Ascending aorta (tissue), 2 donors: ENCODE measurements around the gene PXK. TPM values are rescaled to one million over a fixed set of nuclear protein-coding genes. Genes with fewer than 3 reads are reported as not detected.

ENCODE experiments used
- DNase-seq, 2 donors: peaks; one replicate each; pipeline ENCODE4 v3.0.0-alpha.2; 2019; ENCODE audit warnings: low spot score in 2 of 2
- H3K27ac ChIP-seq, 2 donors: fragments of 200-600 bp; sonication (generic); one replicate each; pipeline ENCODE4 v1.5.1; 2016 to 2017; ENCODE audit warnings: mild to moderate bottlenecking in 1 of 2
- H3K27me3 ChIP-seq: fragments of 200-600 bp; sonication (generic); one replicate; pipeline ENCODE4 v1.5.1; 2017
- H3K36me3 ChIP-seq, 2 donors: fragments of 200-600 bp; sonication (generic); one replicate each; pipeline ENCODE4 v1.5.1; 2016
- H3K4me1 ChIP-seq, 2 donors: fragments of 200-600 bp; sonication (generic); one replicate each; pipeline ENCODE4 v1.5.1; 2016 to 2017; ENCODE audit warnings: mild to moderate bottlenecking in 1 of 2
- H3K4me3 ChIP-seq, 2 donors: fragments of 200-600 bp; sonication (generic); one replicate each; pipeline ENCODE4 v1.5.1; 2016 to 2017; ENCODE audit warnings: mild to moderate bottlenecking in 1 of 2
- H3K9me3 ChIP-seq, 2 donors: fragments of 200-600 bp; sonication (generic); one replicate each; pipeline ENCODE4 v1.5.1; 2016
- intact Hi-C: fragments of 100-400 bp; cut with DNase I; formaldehyde crosslinking; loops from one replicate; pipeline ENCODE4 v1.15.1; 2023
- total RNA-seq: library from RNA; depleted of rRNA; stranded (reverse); fragments of >200 nt; gene quantifications from one replicate; pipeline ENCODE4 v1.1.0, GENCODE V29; 2016
- TF ChIP-seq, protein P1 (sequence below), 3 experiments: fragments of 200-600 bp in 2 of 3; fragments of 450-650 bp in 1 of 3; sonication (generic) in 2 of 3; IDR thresholded peaks; one replicate each; pipeline ENCODE4 v1.5.1; 2016 to 2019; ENCODE audit warnings: antibody characterized with exemption in 3 of 3, mild to moderate bottlenecking in 1 of 3, moderate library complexity in 1 of 3

The PXK gene
- total RNA-seq, 1 donor from 2014 or later = 14.8 TPM

DNA sequence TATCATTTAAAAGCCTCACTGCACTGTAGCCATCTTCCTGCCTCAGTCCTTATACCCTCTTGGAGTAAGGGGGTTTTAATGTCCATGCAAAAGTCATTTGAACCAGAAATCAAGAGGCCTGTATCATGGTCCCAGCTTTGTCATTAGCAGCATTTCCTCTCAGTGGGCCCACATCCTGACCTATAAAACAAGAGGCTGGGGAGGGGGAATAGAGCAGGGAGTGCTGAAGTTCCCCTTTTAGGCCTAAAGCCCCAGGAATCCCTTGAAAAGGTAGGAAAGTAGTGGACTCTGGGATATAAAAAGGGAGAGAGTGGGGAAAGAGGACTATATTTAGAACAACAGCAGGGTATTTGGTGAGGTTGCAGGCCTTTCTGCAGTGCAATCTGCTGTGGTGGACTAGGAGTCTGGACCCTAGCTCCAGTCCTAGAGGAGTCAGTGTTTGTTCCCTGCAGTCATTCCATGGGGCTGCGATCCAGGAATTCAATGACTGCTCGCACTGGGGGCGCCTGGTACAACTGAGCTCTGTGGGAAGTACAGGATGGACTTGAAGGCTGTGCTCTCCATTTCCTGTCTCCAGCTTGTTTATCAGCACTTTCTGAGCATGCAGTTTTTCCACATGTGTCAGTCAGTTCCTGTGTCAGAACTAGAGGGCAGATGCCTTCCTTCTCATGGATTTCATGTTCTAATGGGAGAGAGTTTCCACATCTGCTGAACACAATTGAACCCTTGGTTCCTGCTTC, 54.1 kb downstream of the PXK start:
- DNase-seq = no peak
- intact Hi-C loops = no loop called here
- Histone ChIP-seq H3K36me3 (peaks cover 0 to 7% of the 10 kb centered on the region in 2 donors), H3K27ac (peak overlapping the region in 1 of 2 donors; percentile 41), H3K27me3 (no peaks in the 10 kb centered on the region), H3K9me3 (no peaks in the 10 kb centered on the region), H3K4me3 (no peak overlapping the region), H3K4me1 (peaks cover 0 to 4% of the 10 kb centered on the region in 2 donors)
- TF ChIP-seq, protein P1, sequence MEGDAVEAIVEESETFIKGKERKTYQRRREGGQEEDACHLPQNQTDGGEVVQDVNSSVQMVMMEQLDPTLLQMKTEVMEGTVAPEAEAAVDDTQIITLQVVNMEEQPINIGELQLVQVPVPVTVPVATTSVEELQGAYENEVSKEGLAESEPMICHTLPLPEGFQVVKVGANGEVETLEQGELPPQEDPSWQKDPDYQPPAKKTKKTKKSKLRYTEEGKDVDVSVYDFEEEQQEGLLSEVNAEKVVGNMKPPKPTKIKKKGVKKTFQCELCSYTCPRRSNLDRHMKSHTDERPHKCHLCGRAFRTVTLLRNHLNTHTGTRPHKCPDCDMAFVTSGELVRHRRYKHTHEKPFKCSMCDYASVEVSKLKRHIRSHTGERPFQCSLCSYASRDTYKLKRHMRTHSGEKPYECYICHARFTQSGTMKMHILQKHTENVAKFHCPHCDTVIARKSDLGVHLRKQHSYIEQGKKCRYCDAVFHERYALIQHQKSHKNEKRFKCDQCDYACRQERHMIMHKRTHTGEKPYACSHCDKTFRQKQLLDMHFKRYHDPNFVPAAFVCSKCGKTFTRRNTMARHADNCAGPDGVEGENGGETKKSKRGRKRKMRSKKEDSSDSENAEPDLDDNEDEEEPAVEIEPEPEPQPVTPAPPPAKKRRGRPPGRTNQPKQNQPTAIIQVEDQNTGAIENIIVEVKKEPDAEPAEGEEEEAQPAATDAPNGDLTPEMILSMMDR (IDR thresholded peaks at IDR 0.05) = no peak

DNA sequence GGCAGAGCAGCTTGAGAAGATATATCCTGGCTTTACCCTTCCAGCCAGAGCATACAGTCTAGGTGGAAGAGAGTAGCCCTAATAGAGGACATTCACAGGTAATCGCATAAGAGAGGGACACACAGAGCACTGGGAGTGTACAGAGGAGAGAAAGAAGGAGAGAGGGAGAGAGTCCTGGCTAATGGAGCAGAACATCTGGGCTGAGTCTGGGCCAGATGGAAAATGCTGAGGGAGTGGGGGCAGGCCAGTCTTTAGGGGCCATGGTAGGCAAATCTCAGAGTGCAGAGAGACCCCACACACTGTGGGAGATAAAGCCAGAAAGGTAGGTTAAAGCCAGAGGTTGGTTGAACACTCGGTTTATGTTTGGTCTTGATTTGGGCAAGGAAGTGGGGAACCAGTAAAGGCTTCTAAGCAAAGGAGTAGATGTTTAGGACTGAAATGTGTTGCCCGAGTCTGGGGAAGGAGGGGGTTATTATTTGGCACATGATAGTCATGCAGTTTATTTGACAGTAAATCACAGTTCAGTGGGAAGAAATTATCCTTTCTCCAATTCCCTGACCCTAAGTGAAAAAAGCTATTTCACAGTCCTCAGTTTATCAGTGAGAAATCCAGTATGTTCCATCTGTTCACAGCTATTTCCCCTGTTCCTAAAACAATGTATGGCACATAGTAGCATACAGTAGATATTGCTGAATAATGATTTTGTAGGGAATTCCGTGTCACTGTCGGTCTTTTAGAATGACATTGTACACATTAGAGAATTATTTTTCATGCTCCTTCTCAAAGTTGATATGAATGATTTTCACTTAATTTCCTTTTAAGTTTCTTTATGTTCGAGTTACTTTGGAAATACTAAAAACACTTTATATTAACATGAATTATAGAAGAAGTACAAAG, 55.2 kb downstream of the PXK start:
- Histone ChIP-seq H3K9me3 (no peaks in the 10 kb centered on the region), H3K27ac (peak overlapping the region in 1 of 2 donors; percentile 35), H3K36me3 (peaks cover 0 to 7% of the 10 kb centered on the region in 2 donors), H3K4me1 (peaks cover 0 to 4% of the 10 kb centered on the region in 2 donors), H3K27me3 (no peaks in the 10 kb centered on the region), H3K4me3 (no peak overlapping the region)
- TF ChIP-seq, protein P1 (IDR thresholded peaks at IDR 0.05) = no peak
- intact Hi-C loops = no loop called here
- DNase-seq = no peak

DNA sequence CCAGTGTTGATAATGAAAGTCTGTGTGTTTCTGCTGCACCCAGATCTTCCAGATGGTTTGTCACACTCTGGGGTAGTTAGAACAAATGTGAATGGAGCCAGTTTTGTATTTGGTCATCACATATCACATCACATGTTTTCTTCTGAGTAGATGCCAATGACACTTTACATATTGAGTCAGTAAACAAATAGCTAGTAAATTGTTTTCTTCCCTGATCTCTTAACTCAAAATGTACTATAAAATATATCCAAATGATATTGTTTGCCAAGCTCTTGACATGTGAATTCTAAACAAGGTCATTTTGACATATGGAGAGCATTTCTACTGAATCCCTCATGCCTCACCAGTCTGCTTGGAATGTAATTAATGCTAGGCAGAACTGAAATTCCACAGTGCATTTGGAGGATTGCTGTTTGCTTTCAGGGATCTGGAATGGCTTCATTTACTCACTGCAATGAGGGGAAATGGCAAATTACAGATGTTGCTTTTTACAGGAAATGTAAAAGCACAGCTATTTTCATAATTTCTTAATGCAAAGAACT, 55.9 kb downstream of the PXK start:
- intact Hi-C loops = no loop called here
- H3K27me3 ChIP-seq = no peaks in the 10 kb centered on the region
- H3K4me3 ChIP-seq = no peak overlapping the region
- peaks cover 0 to 4% of the 10 kb centered on the region in 2 donors for H3K4me1 ChIP-seq
- H3K27ac ChIP-seq = peak overlapping the region in 1 of 2 donors; percentile 15
- TF ChIP-seq, protein P1 (IDR thresholded peaks at IDR 0.05) = no peak
- no peaks in the 10 kb centered on the region for H3K9me3 ChIP-seq
- no peak for DNase-seq
- peaks cover 0 to 7% of the 10 kb centered on the region in 2 donors for H3K36me3 ChIP-seq

DNA sequence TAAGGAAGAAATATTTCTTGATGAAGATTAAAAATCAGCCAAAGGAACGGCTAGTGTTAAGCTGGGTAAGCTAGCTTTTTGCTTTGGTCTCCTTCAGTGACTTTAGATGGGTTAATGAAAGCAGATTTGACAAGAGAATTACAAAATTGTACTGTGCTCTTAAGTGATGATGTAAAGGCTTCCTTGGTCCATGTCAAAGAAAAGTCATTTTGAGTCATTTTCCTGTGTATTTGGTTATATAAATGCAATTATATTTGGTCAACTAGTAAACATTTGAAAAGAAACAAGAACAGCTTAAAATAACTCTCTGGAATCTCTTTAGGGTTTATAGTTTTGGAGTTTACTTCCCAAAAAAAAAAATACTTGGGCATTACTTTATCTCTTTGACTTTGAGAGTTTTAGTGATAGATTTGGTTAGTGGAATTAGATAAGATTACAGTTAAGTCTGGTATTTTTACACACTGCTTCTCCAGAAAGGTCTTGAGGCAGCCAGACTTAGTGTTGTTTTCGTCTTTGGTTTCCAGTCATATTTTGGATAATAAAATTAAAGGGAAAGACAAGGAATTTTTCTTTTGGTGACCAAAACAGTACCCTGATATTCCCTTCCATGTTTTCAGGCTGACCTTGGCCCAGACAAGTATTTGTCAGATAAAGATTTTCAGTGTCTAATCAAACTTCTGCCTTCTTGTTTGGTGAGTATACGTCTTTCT, 58.6 kb downstream of the PXK start:
- Histone ChIP-seq H3K4me3 (no peak overlapping the region), H3K27me3 (no peaks in the 10 kb centered on the region), H3K9me3 (no peaks in the 10 kb centered on the region), H3K4me1 (peaks cover 0 to 4% of the 10 kb centered on the region in 2 donors), H3K36me3 (peaks cover 11 to 12% of the 10 kb centered on the region in 2 donors), H3K27ac (peak overlapping the region in 1 of 2 donors; percentile 41)
- TF ChIP-seq, protein P1 (IDR thresholded peaks at IDR 0.05) = no peak
- intact Hi-C loops = no loop called here
- DNase-seq = no peak

GRCh38 chr3:58392181-58392580, 59.5 kb downstream of the PXK start:
- Histone ChIP-seq H3K27me3 (no peaks in the 10 kb centered on the region), H3K36me3 (peaks cover 18 to 21% of the 10 kb centered on the region in 2 donors), H3K4me1 (peaks cover 0 to 4% of the 10 kb centered on the region in 2 donors), H3K9me3 (no peaks in the 10 kb centered on the region), H3K27ac (peak overlapping the region in 1 of 2 donors; percentile 41), H3K4me3 (no peak overlapping the region)
- intact Hi-C loops = no loop called here
- TF ChIP-seq, protein P1 (IDR thresholded peaks at IDR 0.05) = no peak
- DNase-seq = no peak
